Chondrocyte (in vitro differentiated cells): ENCODE results near the gene GRHL1. TPM values are rescaled to one million over a fixed set of nuclear protein-coding genes. Genes with fewer than 3 reads are reported as not detected.

ENCODE experiments used
- DNase-seq: peaks from one replicate; pipeline ENCODE4 v3.0.0; 2021; ENCODE audit warnings: mixed read lengths, low spot score
- H3K27ac Mint-ChIP-seq: one replicate; pipeline ENCODE4 v1.8.0; 2021; ENCODE audit warnings: mild to moderate bottlenecking, moderate library complexity, mixed read lengths; ENCODE audit not compliant: unreplicated experiment
- H3K27me3 Mint-ChIP-seq: 2 replicates; pipeline ENCODE4 v1.8.0; 2021; ENCODE audit warnings: low read depth, mixed read lengths
- H3K36me3 Mint-ChIP-seq: 2 replicates; pipeline ENCODE4 v1.8.0; 2021; ENCODE audit warnings: low read depth, mixed read lengths
- H3K4me1 Mint-ChIP-seq: 2 replicates; pipeline ENCODE4 v1.8.0; 2021; ENCODE audit warnings: low read depth, mild to moderate bottlenecking, mixed read lengths
- H3K4me3 Mint-ChIP-seq: one replicate; pipeline ENCODE4 v1.8.0; 2021; ENCODE audit warnings: mild to moderate bottlenecking, moderate library complexity, mixed read lengths; ENCODE audit not compliant: unreplicated experiment
- H3K9me3 Mint-ChIP-seq: 2 replicates; pipeline ENCODE4 v1.8.0; 2021; ENCODE audit warnings: low read depth, mixed read lengths
- total RNA-seq: library from RNA; stranded (reverse); gene quantifications from 3 replicates; pipeline ENCODE4 v1.2.1, GENCODE V29; 2021
- TF ChIP-seq, protein P1 (sequence below): fragments of 200-600 bp; sonication (generic); IDR thresholded peaks from 2 replicates; pipeline ENCODE4 v1.5.0; 2021; ENCODE audit warnings: antibody characterized with exemption, mild to moderate bottlenecking, moderate library complexity

Gene GRHL1
- total RNA-seq, 1 donor from 2014 or later, result 0.42 TPM

GRCh38 chr2:10034333-10035052, 83.0 kb downstream of the GRHL1 start:
- Mint-ChIP-seq H3K4me3 (no peak overlapping the region), H3K4me1 (peaks cover 29% of the 10 kb centered on the region), H3K36me3 (no peaks in the 10 kb centered on the region), H3K9me3 (no peaks in the 10 kb centered on the region), H3K27me3 (no peaks in the 10 kb centered on the region), H3K27ac (no peak overlapping the region)
- no peak for DNase-seq
- TF ChIP-seq, protein P1, sequence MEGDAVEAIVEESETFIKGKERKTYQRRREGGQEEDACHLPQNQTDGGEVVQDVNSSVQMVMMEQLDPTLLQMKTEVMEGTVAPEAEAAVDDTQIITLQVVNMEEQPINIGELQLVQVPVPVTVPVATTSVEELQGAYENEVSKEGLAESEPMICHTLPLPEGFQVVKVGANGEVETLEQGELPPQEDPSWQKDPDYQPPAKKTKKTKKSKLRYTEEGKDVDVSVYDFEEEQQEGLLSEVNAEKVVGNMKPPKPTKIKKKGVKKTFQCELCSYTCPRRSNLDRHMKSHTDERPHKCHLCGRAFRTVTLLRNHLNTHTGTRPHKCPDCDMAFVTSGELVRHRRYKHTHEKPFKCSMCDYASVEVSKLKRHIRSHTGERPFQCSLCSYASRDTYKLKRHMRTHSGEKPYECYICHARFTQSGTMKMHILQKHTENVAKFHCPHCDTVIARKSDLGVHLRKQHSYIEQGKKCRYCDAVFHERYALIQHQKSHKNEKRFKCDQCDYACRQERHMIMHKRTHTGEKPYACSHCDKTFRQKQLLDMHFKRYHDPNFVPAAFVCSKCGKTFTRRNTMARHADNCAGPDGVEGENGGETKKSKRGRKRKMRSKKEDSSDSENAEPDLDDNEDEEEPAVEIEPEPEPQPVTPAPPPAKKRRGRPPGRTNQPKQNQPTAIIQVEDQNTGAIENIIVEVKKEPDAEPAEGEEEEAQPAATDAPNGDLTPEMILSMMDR, result no peak

GRCh38 chr2:10035053-10035422, 83.5 kb downstream of the GRHL1 start:
- H3K9me3 Mint-ChIP-seq, result no peaks in the 10 kb centered on the region
- no peaks in the 10 kb centered on the region for H3K27me3 Mint-ChIP-seq
- no peak overlapping the region for H3K4me3 Mint-ChIP-seq
- no peak overlapping the region for H3K27ac Mint-ChIP-seq
- H3K36me3 Mint-ChIP-seq, result no peaks in the 10 kb centered on the region
- TF ChIP-seq, protein P1, result no peak
- DNase-seq, result no peak
- H3K4me1 Mint-ChIP-seq, result peaks cover 24% of the 10 kb centered on the region

- H3K4me1 Mint-ChIP-seq, result peaks cover 23% of the 10 kb centered on the region
- H3K36me3 Mint-ChIP-seq, result no peaks in the 10 kb centered on the region
- no peak overlapping the region for H3K4me3 Mint-ChIP-seq
- no peaks in the 10 kb centered on the region for H3K9me3 Mint-ChIP-seq
- TF ChIP-seq, protein P1, result no peak
- no peak overlapping the region for H3K27ac Mint-ChIP-seq
- no peaks in the 10 kb centered on the region for H3K27me3 Mint-ChIP-seq
- DNase-seq, result no peak
These were observed 84.1 kb downstream of the GRHL1 start for GRCh38 chr2:10035633-10036032.

GRCh38 chr2:10036095-10036884, 84.8 kb downstream of the GRHL1 start:
- Mint-ChIP-seq H3K27ac (peak overlapping the region; percentile 85), H3K4me1 (peaks cover 26% of the 10 kb centered on the region)
- no peak for DNase-seq

DNA sequence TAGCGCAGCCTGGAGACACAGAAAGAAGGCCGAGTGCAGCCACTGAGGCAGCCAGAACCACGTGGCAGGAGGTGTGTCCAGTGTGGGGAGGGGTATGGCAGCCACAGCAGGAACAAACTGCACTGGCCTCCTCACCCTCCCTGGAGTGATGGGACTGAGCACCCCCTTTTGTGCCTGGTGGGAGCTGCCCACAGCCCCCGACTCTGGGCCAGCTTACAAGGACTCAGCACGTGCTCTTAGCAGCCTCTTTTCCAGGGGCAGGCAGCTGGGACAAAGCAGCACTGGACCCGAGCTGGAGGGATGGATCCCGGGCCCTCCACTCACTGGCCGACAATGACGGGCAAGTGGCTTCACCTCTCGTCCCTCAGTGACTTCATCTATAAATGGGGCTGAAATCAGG, 86.6 kb downstream of the GRHL1 start:
- TF ChIP-seq, protein P1, result no peak
- H3K36me3 Mint-ChIP-seq, result no peaks in the 10 kb centered on the region
- H3K4me1 Mint-ChIP-seq, result peaks cover 35% of the 10 kb centered on the region
- H3K4me3 Mint-ChIP-seq, result no peak overlapping the region
- no peak for DNase-seq
- H3K9me3 Mint-ChIP-seq, result no peaks in the 10 kb centered on the region
- no peak overlapping the region for H3K27ac Mint-ChIP-seq
- H3K27me3 Mint-ChIP-seq, result no peaks in the 10 kb centered on the region

More at GRCh38 chr2:10036095-10036884, 84.8 kb downstream of the GRHL1 start:
- TF ChIP-seq, protein P1, result peak; percentile 80
- Mint-ChIP-seq H3K36me3 (no peaks in the 10 kb centered on the region), H3K4me3 (no peak overlapping the region), H3K27me3 (no peaks in the 10 kb centered on the region), H3K9me3 (no peaks in the 10 kb centered on the region)
